Fibroblast of the conjunctiva (primary cell): Measurements from ENCODE around the gene SIGLEC1.

Experiments used
- DNase-seq: peaks from one replicate; pipeline ENCODE4 v3.0.0-alpha.2; 2010; ENCODE audit warnings: low read depth

Gene SIGLEC1

GRCh38 chr20:3744037-3744436, 31.6 kb upstream of the SIGLEC1 start:
- no peak for DNase-seq

- no peak for DNase-seq
Measured at GRCh38 chr20:3743251-3743650, 30.9 kb upstream of the SIGLEC1 start.

- no peak for DNase-seq
Measured at GRCh38 chr20:3741836-3742458, 29.5 kb upstream of the SIGLEC1 start.

- DNase-seq = no peak
Measured at GRCh38 chr20:3740615-3741301, 28.4 kb upstream of the SIGLEC1 start.

GRCh38 chr20:3739926-3740451, 27.6 kb upstream of the SIGLEC1 start:
- no peak for DNase-seq

GRCh38 chr20:3739054-3739925, 26.9 kb upstream of the SIGLEC1 start:
- DNase-seq = no peak

GRCh38 chr20:3738111-3739053, 26.0 kb upstream of the SIGLEC1 start:
- no peak for DNase-seq

- DNase-seq = no peak
Measured at GRCh38 chr20:3735768-3736167, 23.4 kb upstream of the SIGLEC1 start.

GRCh38 chr20:3734111-3734843, 21.9 kb upstream of the SIGLEC1 start:
- DNase-seq = no peak

GRCh38 chr20:3733119-3733995, 21.0 kb upstream of the SIGLEC1 start:
- no peak for DNase-seq

- DNase-seq = no peak
Measured at GRCh38 chr20:3732327-3733118, 20.1 kb upstream of the SIGLEC1 start, which contains the start of gene HSPA12B. HSPA12B (plus strand) TSS chr20:3732685; CDS start chr20:3738675, 5,990 bp downstream.

- no peak for DNase-seq
Measured at GRCh38 chr20:3731944-3732326, 19.5 kb upstream of the SIGLEC1 start.

GRCh38 chr20:3730803-3731672, 18.6 kb upstream of the SIGLEC1 start:
- DNase-seq = no peak

GRCh38 chr20:3729811-3730540, 17.6 kb upstream of the SIGLEC1 start:
- no peak for DNase-seq

- no peak for DNase-seq
Measured at GRCh38 chr20:3729378-3729777, 17.0 kb upstream of the SIGLEC1 start.

- no peak for DNase-seq
Measured at GRCh38 chr20:3728876-3729275, 16.5 kb upstream of the SIGLEC1 start.

- no peak for DNase-seq
Measured at GRCh38 chr20:3728354-3728753, 16.0 kb upstream of the SIGLEC1 start.
